MM.1S (cell line): ENCODE results near the gene SNRNP70.
"Not testable (repeated sequence)": the region's sequence is repeated elsewhere in the genome, so short reads cannot be mapped to it uniquely, and the experiment has no call there.

Source experiments
- DNase-seq: peaks from one replicate; pipeline ENCODE4 v3.0.0-alpha.2; 2015
- H2AFZ ChIP-seq: fragments of 300-600 bp; sonication (generic); 2 replicates; pipeline ENCODE4 v1.6.0; 2016; ENCODE audit warnings: antibody characterized with exemption, low read length
- H3F3A ChIP-seq: fragments of 300-600 bp; sonication (generic); 2 replicates; pipeline ENCODE4 v1.6.1; 2016; ENCODE audit warnings: mild to moderate bottlenecking, antibody characterized with exemption, low read length, moderate library complexity, mixed read lengths; ENCODE audit not compliant: insufficient read depth
- H3K27ac ChIP-seq: fragments of 300-600 bp; sonication (generic); 2 replicates; pipeline ENCODE4 v1.5.1; 2016; ENCODE audit warnings: mild to moderate bottlenecking, low read length
- H3K27me3 ChIP-seq: fragments of 300-600 bp; sonication (generic); replicated peaks from 2 replicates; pipeline ENCODE4 v1.6.0; 2016; ENCODE audit warnings: low read length; ENCODE audit not compliant: insufficient read depth
- H3K36me3 ChIP-seq: fragments of 300-600 bp; sonication (generic); replicated peaks from 2 replicates; pipeline ENCODE4 v1.6.1; 2016; ENCODE audit warnings: mild to moderate bottlenecking, low read length, mixed read lengths; ENCODE audit not compliant: insufficient read depth
- H3K4me1 ChIP-seq: fragments of 300-600 bp; sonication (generic); 2 replicates; pipeline ENCODE4 v1.6.1; 2016; ENCODE audit warnings: low read length, mixed read lengths
- H3K4me2 ChIP-seq: fragments of 300-600 bp; sonication (generic); 2 replicates; pipeline ENCODE4 v1.6.0; 2016; ENCODE audit warnings: low read depth, low read length
- H3K4me3 ChIP-seq: fragments of 300-600 bp; sonication (generic); 2 replicates; pipeline ENCODE4 v1.5.1; 2016; ENCODE audit warnings: low read length, mixed read lengths
- H3K79me2 ChIP-seq: fragments of 300-600 bp; sonication (generic); 2 replicates; pipeline ENCODE4 v1.6.1; 2016; ENCODE audit warnings: mixed run types, low read length, mixed read lengths
- H3K9ac ChIP-seq: fragments of 300-600 bp; sonication (generic); 2 replicates; pipeline ENCODE4 v1.6.1; 2016; ENCODE audit warnings: low read length, mixed read lengths
- H3K9me2 ChIP-seq: fragments of 300-600 bp; sonication (generic); replicated peaks from 2 replicates; pipeline ENCODE4 v1.6.1; 2016; ENCODE audit warnings: mild to moderate bottlenecking, low read length, mixed read lengths; ENCODE audit not compliant: insufficient read depth
- H3K9me3 ChIP-seq: fragments of 300-600 bp; sonication (generic); replicated peaks from 2 replicates; pipeline ENCODE4 v1.6.1; 2016; ENCODE audit warnings: mild to moderate bottlenecking, low read length, mixed read lengths; ENCODE audit not compliant: insufficient read depth
- H4K20me1 ChIP-seq: fragments of 300-600 bp; sonication (generic); 2 replicates; pipeline ENCODE4 v1.6.1; 2016; ENCODE audit warnings: mild to moderate bottlenecking, low read length, moderate library complexity, mixed read lengths; ENCODE audit not compliant: insufficient read depth
- CTCF ChIP-seq: fragments of 300-600 bp; sonication (generic); IDR thresholded peaks from 2 replicates; pipeline ENCODE4 v1.5.1; 2016; ENCODE audit warnings: antibody characterized with exemption, low read length, mixed read lengths
- EZH2 ChIP-seq: fragments of 300-600 bp; sonication (generic); optimal IDR thresholded peaks from 2 replicates; pipeline ENCODE3; 2017; ENCODE audit warnings: low read depth, mild to moderate bottlenecking, antibody characterized with exemption, low read length, mixed read lengths
- EZH2phosphoT487 ChIP-seq: fragments of 300-600 bp; sonication (generic); IDR thresholded peaks from 2 replicates; pipeline ENCODE4 v1.6.1; 2018; ENCODE audit warnings: antibody characterized with exemption, low read length

The SNRNP70 gene

GRCh38 chr19:49085020-49085867, at the start of gene SNRNP70:
Gene SNRNP70, plus strand, starts transcription at chr19:49085451. Its CDS starts 964 bp downstream, at chr19:49086415.
- Histone ChIP-seq H3K27me3 (no peaks in the 10 kb centered on the region), H3K4me3 (peak within 1 kb of the TSS; percentile 96), H3K36me3 (peaks cover 3% of the 10 kb centered on the region; the same call in 1 of the 2 replicates), H3K4me1 (peaks cover 12% of the 10 kb centered on the region), H3F3A (no peaks in the 10 kb centered on the region), H3K9me2 (no peaks in the 10 kb centered on the region), H2AFZ (peak within 1 kb of the TSS; percentile 99), H3K9me3 (no peaks in the 10 kb centered on the region), H3K79me2 (peaks cover 48% of the 10 kb centered on the region), H3K4me2 (peak within 1 kb of the TSS; percentile 99), H3K9ac (peak within 1 kb of the TSS; percentile 91), H3K27ac (peak within 1 kb of the TSS; percentile 61; the same call in 1 of the 2 replicates), H4K20me1 (peaks cover 29% of the 10 kb centered on the region)
- TF ChIP-seq EZH2phosphoT487: no peak
- TF ChIP-seq EZH2: no peak
- peak; percentile 99 for DNase-seq

GRCh38 chr19:49036815-49037214, 48.4 kb upstream of the SNRNP70 start, which contains the start of gene CGB1:
Gene CGB1, minus strand, starts transcription at chr19:49036895. Its CDS starts 184 bp downstream, at chr19:49036711.
- H3K4me2 ChIP-seq, H3K9ac ChIP-seq, H3K9me3 ChIP-seq, H3F3A ChIP-seq, H3K36me3 ChIP-seq, H3K4me3 ChIP-seq, H3K27ac ChIP-seq, H3K4me1 ChIP-seq, H2AFZ ChIP-seq, H3K9me2 ChIP-seq, H3K79me2 ChIP-seq, DNase-seq, H4K20me1 ChIP-seq: not testable (repeated sequence)
- H3K27me3 ChIP-seq: peaks cover 11% of the 10 kb centered on the region
- TF ChIP-seq CTCF: peak; percentile 48

- not testable (repeated sequence) for H3K4me1 ChIP-seq, H3K4me2 ChIP-seq, H3F3A ChIP-seq, H3K9me3 ChIP-seq, H4K20me1 ChIP-seq, H3K27ac ChIP-seq, H3K9me2 ChIP-seq, H3K4me3 ChIP-seq, H3K9ac ChIP-seq, H3K36me3 ChIP-seq, H2AFZ ChIP-seq, DNase-seq, H3K79me2 ChIP-seq
- H3K27me3 ChIP-seq: peaks cover 24% of the 10 kb centered on the region
Measured at GRCh38 chr19:49038111-49038510, 47.1 kb upstream of the SNRNP70 start.

- not testable (repeated sequence) for H4K20me1 ChIP-seq, H3K79me2 ChIP-seq, H3K4me2 ChIP-seq, H2AFZ ChIP-seq, H3K9me3 ChIP-seq, H3K36me3 ChIP-seq, H3K9me2 ChIP-seq, H3K27ac ChIP-seq, H3K4me1 ChIP-seq, DNase-seq, H3K4me3 ChIP-seq, H3F3A ChIP-seq, H3K9ac ChIP-seq
- peaks cover 26% of the 10 kb centered on the region for H3K27me3 ChIP-seq
Measured at GRCh38 chr19:49038557-49039276, 46.5 kb upstream of the SNRNP70 start.

GRCh38 chr19:49039736-49040135, 45.5 kb upstream of the SNRNP70 start:
- not testable (repeated sequence) for DNase-seq, H3K4me2 ChIP-seq, H3K4me3 ChIP-seq, H3K9me2 ChIP-seq, H4K20me1 ChIP-seq, H3F3A ChIP-seq, H2AFZ ChIP-seq, H3K9me3 ChIP-seq, H3K27ac ChIP-seq, H3K9ac ChIP-seq, H3K4me1 ChIP-seq, H3K36me3 ChIP-seq, H3K79me2 ChIP-seq
- peaks cover 26% of the 10 kb centered on the region for H3K27me3 ChIP-seq
